ENCODE measurements around the gene GASK1B.

DNA sequence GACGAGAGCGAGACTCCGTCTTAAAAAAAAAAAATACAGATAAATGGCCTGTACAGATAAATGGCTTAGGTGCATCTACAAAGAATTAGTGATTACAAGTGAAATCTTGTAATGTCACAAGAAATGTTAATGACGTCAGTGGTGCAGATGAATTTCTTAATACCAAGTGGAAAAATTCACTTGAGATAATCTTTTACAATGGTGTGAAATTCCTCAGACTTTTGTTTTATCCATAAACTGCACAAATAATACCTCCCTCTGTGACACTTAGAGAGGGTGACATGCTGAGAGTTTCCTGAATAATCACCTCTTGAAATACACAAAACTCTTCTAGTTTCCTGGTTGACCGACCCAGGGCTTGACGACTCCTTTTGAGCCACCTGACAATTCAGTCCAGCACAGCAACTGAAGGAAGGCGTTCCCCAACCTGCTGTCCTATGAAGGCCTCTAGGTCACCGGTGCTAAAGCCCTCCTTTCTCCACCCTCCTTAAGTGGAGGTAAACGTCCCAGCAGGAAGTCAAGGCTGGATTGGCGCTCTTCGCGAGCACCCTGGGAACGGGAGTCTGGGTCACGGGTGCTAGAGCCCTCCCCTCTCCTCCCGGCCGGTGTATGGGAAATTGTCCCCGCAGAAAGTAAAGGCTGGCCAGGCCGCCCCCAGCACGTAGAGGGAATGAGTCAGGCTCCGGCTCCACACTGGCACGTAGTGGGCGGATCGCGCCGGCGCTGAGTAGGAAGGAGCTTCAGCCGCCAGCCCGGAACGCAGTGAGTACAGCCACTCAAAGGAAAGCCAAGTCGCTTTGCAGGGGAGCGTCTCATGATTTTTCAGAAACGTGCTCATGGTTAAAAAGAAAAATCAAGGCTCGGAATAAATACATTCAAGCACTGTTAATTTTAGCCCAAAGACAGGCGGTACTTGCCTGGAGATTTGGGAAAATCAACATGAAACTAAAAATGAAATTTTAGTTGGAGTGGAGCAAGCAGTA is 37.3 kb upstream of the GASK1B start, which contains the start of gene TMEM144:
- TF ChIP-seq EZH2phosphoT487 (IDR thresholded peaks at IDR 0.05; ENCODE audit: borderline replicate concordance): no peak
- TF ChIP-seq, protein P1, sequence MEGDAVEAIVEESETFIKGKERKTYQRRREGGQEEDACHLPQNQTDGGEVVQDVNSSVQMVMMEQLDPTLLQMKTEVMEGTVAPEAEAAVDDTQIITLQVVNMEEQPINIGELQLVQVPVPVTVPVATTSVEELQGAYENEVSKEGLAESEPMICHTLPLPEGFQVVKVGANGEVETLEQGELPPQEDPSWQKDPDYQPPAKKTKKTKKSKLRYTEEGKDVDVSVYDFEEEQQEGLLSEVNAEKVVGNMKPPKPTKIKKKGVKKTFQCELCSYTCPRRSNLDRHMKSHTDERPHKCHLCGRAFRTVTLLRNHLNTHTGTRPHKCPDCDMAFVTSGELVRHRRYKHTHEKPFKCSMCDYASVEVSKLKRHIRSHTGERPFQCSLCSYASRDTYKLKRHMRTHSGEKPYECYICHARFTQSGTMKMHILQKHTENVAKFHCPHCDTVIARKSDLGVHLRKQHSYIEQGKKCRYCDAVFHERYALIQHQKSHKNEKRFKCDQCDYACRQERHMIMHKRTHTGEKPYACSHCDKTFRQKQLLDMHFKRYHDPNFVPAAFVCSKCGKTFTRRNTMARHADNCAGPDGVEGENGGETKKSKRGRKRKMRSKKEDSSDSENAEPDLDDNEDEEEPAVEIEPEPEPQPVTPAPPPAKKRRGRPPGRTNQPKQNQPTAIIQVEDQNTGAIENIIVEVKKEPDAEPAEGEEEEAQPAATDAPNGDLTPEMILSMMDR (conservative IDR thresholded peaks at IDR 0.05; ENCODE audit: low read length): no peak

All from Loucy (cell line).